ENCODE results near the gene HOXD4. TPM values are rescaled to one million over a fixed set of nuclear protein-coding genes. Genes with fewer than 3 reads are reported as not detected.

The HOXD4 gene
- total RNA-seq, 4 donors from 2014 or later, result 1.6 to 4.8 (median 3.3) TPM

DNA sequence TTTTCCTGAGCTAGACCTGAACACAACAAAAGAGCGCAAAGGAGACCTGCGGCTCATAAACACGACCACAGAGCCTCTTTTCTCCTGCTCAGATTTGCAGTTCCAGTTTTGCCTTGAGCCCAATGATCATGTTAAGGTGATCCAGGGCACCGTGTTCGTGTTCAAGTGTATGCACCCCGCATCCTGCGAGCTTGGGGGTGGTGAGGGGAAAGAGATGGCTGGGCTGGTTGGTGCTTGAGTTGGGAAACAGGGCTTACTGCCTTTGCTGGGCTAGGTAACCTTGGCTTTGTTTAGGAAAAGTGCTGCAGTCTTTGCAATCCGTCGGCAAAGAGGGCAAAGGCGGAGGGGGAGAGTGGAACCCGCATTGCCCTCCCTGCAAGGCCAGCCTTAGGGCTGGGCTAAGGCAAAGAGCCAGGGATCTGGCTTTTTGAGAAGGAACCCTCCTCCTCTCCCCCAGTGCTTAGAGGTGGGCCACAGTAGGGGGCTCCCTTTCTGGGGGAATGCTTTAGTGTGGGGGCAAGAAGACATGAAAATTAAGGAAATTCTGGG, 33.5 kb upstream of the HOXD4 start:
- no peak overlapping the region for H3K4me3 ChIP-seq (replicated peaks in 1 of 3)
- H3K27ac ChIP-seq, result no peak overlapping the region
- no peaks in the 10 kb centered on the region for H3K36me3 ChIP-seq
- no peak for DNase-seq
- intact Hi-C loops (cut with DNase I), result no loop called here
- H3K9me3 ChIP-seq, result no peaks in the 10 kb centered on the region
- H3K27me3 ChIP-seq, result peaks cover 70% of the 10 kb centered on the region
- 5 to 6% methylated on average over 11 of the region's 11 CpGs for WGBS, 2 donors
- H3K4me1 ChIP-seq, result peaks cover 0 to 9% of the 10 kb centered on the region in 2 donors
- no peak for TF ChIP-seq CTCF (IDR thresholded peaks at IDR 0.05)
- no peak for TF ChIP-seq POLR2A (IDR thresholded peaks at IDR 0.05)

DNA sequence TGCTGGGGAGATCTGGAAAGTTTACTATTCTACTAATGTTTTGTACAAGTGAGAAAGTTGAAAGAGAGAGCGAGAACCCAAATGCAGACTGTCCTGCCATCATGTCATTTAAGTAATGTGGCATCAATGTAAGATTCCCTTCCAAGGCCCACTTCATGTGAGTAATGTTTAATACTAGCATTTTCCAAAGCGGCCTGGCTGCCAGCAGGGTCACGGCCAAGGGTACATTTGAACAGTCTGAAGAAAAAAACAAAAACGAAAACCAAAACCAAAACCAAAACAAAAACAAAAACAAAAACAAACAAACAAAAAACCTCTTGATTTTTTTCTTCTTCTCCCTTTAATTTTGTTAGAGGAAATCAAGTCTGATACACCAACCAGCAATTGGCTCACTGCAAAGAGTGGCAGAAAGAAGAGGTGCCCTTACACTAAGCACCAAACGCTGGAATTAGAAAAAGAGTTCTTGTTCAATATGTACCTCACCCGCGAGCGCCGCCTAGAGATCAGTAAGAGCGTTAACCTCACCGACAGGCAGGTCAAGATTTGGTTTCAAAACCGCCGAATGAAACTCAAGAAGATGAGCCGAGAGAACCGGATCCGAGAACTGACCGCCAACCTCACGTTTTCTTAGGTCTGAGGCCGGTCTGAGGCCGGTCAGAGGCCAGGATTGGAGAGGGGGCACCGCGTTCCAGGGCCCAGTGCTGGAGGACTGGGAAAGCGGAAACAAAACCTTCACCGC, 32.6 kb upstream of the HOXD4 start:
- no peak for DNase-seq
- H3K9me3 ChIP-seq, result no peaks in the 10 kb centered on the region
- no peak overlapping the region for H3K27ac ChIP-seq
- peaks cover 0 to 15% of the 10 kb centered on the region in 2 donors for H3K4me1 ChIP-seq
- WGBS, 2 donors, result 14 to 16% methylated on average over 24 of the region's 24 CpGs
- no peaks in the 10 kb centered on the region for H3K36me3 ChIP-seq
- TF ChIP-seq POLR2A (IDR thresholded peaks at IDR 0.05), result no peak
- peak in 1 of 6 experiments; percentile 12 for TF ChIP-seq CTCF (IDR thresholded peaks at IDR 0.05)
- H3K27me3 ChIP-seq, result peaks cover 68% of the 10 kb centered on the region
- intact Hi-C loops (cut with DNase I), result no loop called here
- no peak overlapping the region for H3K4me3 ChIP-seq (replicated peaks in 1 of 3)

- no peak overlapping the region for H3K4me3 ChIP-seq (replicated peaks in 1 of 3)
- TF ChIP-seq CTCF (IDR thresholded peaks at IDR 0.05), result no peak
- no peak for TF ChIP-seq POLR2A (IDR thresholded peaks at IDR 0.05)
- peaks cover 0 to 15% of the 10 kb centered on the region in 2 donors for H3K4me1 ChIP-seq
- WGBS, 2 donors, result 16 to 25% methylated on average over 13 of the region's 13 CpGs
- H3K27me3 ChIP-seq, result peaks cover 70% of the 10 kb centered on the region
- H3K36me3 ChIP-seq, result no peaks in the 10 kb centered on the region
- H3K9me3 ChIP-seq, result no peaks in the 10 kb centered on the region
- DNase-seq, result no peak
- H3K27ac ChIP-seq, result no peak overlapping the region
- intact Hi-C loops (cut with DNase I), result loop anchor here (10.0 kb wide), 1 partner anchor 1024 kb away; no protein-coding TSS in a partner anchor
These were observed 30.8 kb upstream of the HOXD4 start for GRCh38 chr2:176120364-176121189.

- DNase-seq, result no peak
- peaks cover 0 to 15% of the 10 kb centered on the region in 2 donors for H3K4me1 ChIP-seq
- WGBS, 2 donors, result 8 to 13% methylated on average over 25 to 30 of the region's 53 CpGs
- peak overlapping the region in 1 of 3 donors; percentile 11 for H3K27ac ChIP-seq
- TF ChIP-seq CTCF (IDR thresholded peaks at IDR 0.05), result no peak
- no peak for TF ChIP-seq POLR2A (IDR thresholded peaks at IDR 0.05)
- peak overlapping the region in 1 of 3 donors; percentile 28 for H3K4me3 ChIP-seq (replicated peaks in 1 of 3)
- H3K27me3 ChIP-seq, result peaks cover 75% of the 10 kb centered on the region
- no peaks in the 10 kb centered on the region for H3K9me3 ChIP-seq
- intact Hi-C loops (cut with DNase I), result loop anchor here (10.0 kb wide), 1 partner anchor 1023 kb away; no protein-coding TSS in a partner anchor
- no peaks in the 10 kb centered on the region for H3K36me3 ChIP-seq
These were observed 29.9 kb upstream of the HOXD4 start for GRCh38 chr2:176121190-176122051.

Data from thyroid gland (tissue), 4 donors.